Measurements from ENCODE around the gene PPP2R5E. TPM values are rescaled to one million over a fixed set of nuclear protein-coding genes. Genes with fewer than 3 reads are reported as not detected.
"Not testable (repeated sequence)": the region's sequence is repeated elsewhere in the genome, so short reads cannot be mapped to it uniquely, and the experiment has no call there.

The PPP2R5E gene
- polyA plus RNA-seq, 4 donors: 35.5 to 48.8 (median 40.8) TPM

- no peak for DNase-seq (ENCODE audit: low read depth in 4 of 4, low spot score in 3 of 4)
Measured at GRCh38 chr14:63523735-63524426, 19.3 kb downstream of the PPP2R5E start.

DNA sequence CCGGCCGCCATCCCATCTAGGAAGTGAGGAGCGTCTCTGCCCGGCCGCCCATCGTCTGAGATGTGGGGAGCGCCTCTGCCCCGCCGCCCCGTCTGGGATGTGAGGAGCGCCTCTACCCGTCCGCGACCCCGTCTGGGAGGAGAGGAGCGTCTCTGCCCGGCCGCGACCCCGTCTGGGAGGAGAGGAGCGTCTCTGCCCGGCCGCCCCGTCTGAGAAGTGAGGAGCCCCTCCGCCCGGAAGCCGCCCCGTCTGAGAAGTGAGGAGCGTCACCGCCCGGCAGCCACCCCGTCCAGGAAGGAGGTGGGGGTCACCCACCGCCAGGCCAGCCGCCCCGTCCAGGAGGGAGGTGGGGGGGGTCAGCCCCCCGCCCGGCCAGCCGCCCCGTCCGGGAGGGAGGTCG, 20.7 kb downstream of the PPP2R5E start:
- DNase-seq (ENCODE audit: low read depth in 4 of 4, low spot score in 3 of 4): not testable (repeated sequence)

GRCh38 chr14:63517354-63517753, 25.8 kb downstream of the PPP2R5E start:
- DNase-seq (ENCODE audit: low read depth in 4 of 4, low spot score in 3 of 4): no peak

DNA sequence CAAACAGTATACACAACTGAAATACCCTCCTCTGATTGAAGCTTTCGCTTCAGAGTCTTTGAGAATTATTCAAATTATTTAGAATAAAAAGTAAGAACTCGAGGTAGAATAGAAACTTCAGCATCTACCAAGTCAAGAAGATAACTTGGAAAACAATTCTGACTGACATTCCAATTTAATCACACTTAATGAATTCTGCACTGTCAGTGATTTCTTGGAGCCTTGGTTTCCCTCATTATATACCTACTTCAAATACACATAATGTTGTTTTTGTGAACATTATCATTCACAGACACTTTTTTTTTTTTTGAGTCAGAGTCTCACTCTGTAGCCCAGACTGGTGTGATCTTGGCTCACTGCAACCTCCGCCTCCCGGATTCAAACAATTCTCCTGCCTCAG, 27.9 kb downstream of the PPP2R5E start:
- no peak for DNase-seq (ENCODE audit: low read depth in 4 of 4, low spot score in 3 of 4)

DNA sequence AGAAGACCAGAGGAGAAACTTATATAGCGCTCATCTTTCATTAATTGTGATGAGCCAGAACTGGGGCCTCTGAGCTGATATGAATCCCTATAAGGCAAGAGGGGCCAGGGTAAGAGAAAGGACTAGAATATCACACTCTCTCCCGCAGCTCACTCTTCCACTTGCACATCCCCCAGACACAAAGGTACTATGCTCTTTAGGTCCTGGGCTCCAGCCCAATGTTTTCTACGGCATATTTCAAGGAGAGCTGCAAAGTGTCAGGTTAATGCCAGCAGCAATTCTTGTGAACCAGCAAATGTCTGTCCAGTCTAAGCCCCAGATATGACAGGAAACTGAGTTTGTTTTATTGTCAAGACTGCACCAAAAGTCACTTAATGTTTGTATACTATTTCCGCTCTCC, 29.4 kb downstream of the PPP2R5E start:
- no peak for DNase-seq (ENCODE audit: low read depth in 4 of 4, low spot score in 3 of 4)

DNA sequence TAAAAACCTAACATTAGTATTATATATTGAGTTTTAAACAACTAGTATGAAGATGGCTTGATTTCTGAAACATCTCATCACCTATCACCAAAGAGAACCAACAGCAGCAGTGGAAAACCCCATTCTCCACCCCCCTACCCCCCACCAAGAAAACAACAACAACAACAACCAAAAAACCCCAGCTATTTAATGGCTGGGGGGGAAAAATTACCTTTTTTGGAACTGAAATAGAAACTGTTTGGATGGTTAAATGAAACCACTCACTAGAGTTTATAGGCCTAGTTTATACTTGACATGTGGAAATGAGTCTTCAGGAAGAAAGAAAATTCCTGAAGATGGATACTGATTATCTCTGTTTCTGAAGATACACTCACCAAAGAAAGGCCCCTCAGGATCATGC, 30.3 kb downstream of the PPP2R5E start:
- DNase-seq (ENCODE audit: low read depth in 4 of 4, low spot score in 3 of 4): no peak

GRCh38 chr14:63510538-63510937, 32.6 kb downstream of the PPP2R5E start:
- no peak for DNase-seq (ENCODE audit: low read depth in 4 of 4, low spot score in 3 of 4)

GRCh38 chr14:63508033-63508432, 35.1 kb downstream of the PPP2R5E start:
- no peak for DNase-seq (ENCODE audit: low read depth in 4 of 4, low spot score in 3 of 4)

- no peak for DNase-seq (ENCODE audit: low read depth in 4 of 4, low spot score in 3 of 4)
Measured at GRCh38 chr14:63504648-63505047, 38.5 kb downstream of the PPP2R5E start.

DNA sequence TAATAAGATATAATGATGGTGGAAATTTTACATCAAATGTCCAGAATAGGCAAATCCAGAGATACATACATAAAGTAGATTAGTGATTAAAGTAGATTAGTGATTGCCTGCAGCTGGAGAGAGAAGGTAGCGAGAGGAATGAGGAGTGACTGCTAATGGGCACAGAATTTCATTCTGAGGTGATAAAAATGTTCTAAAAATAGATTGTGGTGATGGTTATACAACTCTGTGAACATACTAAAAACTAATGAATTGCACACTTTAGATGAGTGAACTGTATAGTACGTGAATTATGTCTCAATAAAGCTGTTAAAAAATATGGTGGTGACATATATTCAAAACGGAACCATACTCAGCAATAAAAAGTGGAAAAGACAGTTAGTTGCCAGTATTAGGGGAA, 41.7 kb downstream of the PPP2R5E start:
- no peak for DNase-seq (ENCODE audit: low read depth in 4 of 4, low spot score in 3 of 4)

GRCh38 chr14:63499701-63500250, 43.4 kb downstream of the PPP2R5E start:
- no peak for DNase-seq (ENCODE audit: low read depth in 4 of 4, low spot score in 3 of 4)

- DNase-seq (ENCODE audit: low read depth in 4 of 4, low spot score in 3 of 4): no peak
Measured at GRCh38 chr14:63496837-63497400, 46.3 kb downstream of the PPP2R5E start.

DNA sequence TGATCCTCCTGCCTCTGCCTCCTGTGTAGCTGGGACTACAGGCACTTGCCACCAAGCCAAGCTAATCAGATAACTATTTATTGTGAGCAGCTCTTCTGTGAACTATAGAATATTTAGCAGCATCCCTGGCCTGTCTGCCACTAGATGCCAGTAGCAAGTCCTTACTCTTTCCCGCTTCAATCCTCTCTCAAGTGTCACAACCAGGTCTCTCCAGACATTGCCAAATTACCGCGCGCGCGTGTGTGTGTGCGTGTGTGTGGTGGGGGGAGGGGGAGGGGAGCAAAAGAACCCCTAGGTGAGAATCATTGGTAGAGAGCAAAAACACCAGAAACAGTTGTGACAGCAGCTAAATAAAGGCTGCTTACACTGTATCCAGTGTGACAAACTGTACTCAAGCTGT, 49.9 kb downstream of the PPP2R5E start:
- no peak for DNase-seq (ENCODE audit: low read depth in 4 of 4, low spot score in 3 of 4)

DNA sequence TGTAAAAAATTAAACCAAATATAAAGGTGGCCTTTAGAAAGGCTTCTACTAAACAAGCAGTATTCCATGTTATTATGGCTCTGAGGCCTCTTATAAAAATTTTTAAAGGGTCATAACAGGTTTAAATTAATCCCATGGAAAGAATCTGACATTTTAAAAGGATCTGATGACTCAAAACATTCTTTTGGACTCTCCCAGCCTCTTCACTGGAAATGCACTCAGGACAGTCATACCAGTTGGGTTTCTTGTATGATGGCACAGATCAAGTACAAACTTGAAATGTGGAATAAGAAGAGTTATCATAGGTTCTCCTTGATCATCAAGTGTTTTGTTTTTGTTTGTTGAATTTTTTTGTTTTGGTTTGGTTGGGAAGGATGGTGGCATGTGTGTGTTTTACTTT, 50.8 kb downstream of the PPP2R5E start:
- no peak for DNase-seq (ENCODE audit: low read depth in 4 of 4, low spot score in 3 of 4)

DNA sequence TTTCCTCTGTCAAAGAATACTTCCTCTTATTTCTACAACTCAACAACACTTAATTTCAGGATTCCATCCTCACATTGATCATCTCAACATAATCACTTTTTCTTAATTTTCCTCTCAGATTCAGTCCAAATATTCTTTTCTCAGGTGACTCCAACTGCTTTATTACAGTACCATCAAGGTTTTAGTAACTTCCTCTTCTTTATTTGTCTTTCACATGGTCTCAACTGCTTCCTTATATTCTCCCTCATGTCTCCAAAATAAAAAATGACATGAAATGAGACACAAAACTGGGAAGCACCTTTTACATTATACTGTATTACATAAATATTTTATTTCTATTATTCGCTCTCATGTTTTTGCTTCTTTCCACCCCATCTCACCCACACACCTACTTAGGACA, 55.5 kb downstream of the PPP2R5E start:
- DNase-seq (ENCODE audit: low read depth in 4 of 4, low spot score in 3 of 4): no peak

DNA sequence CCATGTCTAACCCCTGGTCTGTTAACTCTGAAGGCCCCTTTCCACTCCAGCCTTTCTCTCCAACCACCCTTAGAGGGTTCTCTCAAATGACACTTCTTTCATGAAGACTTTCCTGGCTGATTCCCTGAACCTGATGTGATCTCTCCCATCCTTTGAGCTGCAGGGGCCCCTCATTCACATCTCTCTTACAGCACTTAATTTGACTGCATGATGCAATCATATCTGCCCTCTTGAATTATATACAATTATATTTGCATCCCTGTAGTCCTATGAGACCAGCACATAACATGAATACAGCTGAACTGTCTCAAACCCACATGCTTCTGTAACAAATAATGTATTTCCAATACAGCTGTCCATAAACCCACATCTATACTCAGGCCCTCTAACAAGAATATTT, 56.4 kb downstream of the PPP2R5E start:
- DNase-seq (ENCODE audit: low read depth in 4 of 4, low spot score in 3 of 4): no peak

DNA sequence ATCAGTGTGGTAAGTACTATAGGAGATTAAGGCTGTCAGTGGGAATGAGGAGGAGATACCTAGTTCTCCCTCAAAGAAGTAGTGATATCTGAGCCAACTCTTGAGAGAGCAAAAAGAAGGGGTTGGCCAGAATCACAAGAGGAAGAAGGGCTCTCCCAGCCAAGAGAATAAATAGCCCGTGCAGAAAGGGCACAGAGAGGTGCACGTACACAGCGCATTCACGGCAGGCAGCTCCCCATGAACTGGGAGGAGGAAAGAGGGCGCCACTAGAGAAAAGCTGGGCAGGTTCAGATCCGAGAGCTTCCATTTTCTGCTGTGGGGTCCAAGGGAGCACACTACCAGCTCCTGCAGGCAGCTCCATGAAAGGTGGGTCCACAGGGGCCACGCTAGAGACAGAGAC, 59.9 kb downstream of the PPP2R5E start:
- no peak for DNase-seq (ENCODE audit: low read depth in 4 of 4, low spot score in 3 of 4)

GRCh38 chr14:63480599-63480998, 62.6 kb downstream of the PPP2R5E start:
- no peak for DNase-seq (ENCODE audit: low read depth in 4 of 4, low spot score in 3 of 4)

- no peak for DNase-seq (ENCODE audit: low read depth in 4 of 4, low spot score in 3 of 4)
Measured at GRCh38 chr14:63478437-63478852, 64.7 kb downstream of the PPP2R5E start.

DNA sequence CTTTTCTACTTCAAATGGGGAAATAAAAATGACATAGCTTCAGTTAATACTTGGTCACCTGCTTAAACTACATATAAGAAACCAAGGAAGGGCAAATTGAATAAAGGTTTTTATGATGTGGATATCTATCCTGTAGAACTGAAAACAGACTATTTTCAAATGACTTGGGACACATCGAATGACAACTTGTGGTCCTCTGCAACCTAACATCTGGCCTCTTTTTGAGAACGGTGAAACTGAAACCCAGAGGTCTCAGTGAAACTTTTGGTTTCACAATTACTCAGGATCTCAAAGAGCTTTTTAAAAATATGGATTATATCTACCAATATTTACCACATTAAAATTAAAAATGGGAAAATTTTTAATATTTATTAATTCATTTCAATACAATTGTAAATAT, 65.2 kb downstream of the PPP2R5E start:
- DNase-seq (ENCODE audit: low read depth in 4 of 4, low spot score in 3 of 4): no peak

DNA sequence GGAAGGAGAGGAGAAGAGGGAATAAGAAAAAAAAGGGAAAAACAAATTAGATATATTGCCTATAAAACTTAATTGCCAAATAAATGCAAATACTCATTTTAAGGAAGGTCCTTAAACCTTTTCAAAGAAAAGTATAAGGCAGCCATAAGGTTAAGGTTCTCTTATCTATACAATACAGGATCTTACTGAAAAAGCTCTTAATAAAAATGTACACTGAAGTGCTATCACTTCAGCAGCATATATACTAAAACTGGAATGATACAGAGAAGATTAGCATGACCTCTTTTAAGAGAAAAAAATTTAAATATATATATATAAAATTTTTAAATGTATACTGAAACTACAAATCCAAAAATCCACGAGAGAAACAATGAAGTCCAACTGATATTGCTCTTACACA, 65.6 kb downstream of the PPP2R5E start:
- DNase-seq (ENCODE audit: low read depth in 4 of 4, low spot score in 3 of 4): no peak

- DNase-seq (ENCODE audit: low read depth in 4 of 4, low spot score in 3 of 4): no peak
Measured at GRCh38 chr14:63475761-63476160, 67.4 kb downstream of the PPP2R5E start.

Measured in left renal pelvis (tissue), 4 donors.